Astrocyte (in vitro differentiated cells and primary cell): ENCODE data around the gene TTYH3.

Source experiments
- CTCF ChIP-seq: IDR thresholded peaks from 2 replicates; pipeline ENCODE4 v1.5.1; 2011; ENCODE audit warnings: low read depth, mild to moderate bottlenecking, inconsistent platforms, low read length, moderate library complexity; ENCODE audit not compliant: insufficient read depth
- EZH2 ChIP-seq: IDR thresholded peaks from 2 replicates; pipeline ENCODE4 v1.6.1; 2012; ENCODE audit warnings: mild to moderate bottlenecking, low read length, inconsistent platforms; ENCODE audit not compliant: insufficient read depth

DNA sequence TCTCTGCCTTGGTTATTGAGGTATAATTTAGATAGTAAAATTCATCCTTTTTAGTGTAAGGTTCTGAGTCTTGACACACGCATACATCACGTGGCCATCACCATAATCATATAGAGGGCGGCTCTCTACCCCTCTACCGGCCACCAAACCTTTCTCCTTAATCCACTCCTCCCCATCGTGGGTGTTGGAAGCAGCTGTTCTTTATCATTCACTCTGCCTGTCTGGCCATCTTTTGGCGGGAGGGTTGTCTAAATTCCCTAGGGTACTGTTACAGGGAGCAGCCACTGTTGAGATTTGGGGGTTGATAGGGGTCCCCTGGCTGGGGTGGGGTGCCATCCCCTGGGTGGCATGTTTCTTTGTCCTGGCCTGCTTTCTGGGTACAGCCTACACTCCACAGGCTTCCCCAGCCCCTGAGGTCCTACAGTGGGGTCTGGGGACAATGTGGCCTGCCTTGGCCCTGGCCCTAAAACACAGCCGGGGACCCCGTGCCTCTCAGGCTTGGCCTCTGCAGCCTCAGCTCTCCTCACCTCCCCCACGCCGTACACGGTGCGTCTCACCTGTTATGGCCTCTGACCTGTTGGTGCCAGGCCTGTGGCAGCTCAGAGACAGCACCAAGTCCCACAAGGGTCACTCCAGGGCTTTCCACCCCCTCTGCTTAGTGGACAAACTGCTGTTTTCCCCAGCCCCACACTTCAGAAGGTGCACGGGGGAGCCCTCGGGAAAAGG lies 73.7 kb downstream of the TTYH3 start:
- TF ChIP-seq CTCF (no peak), EZH2 (no peak)
